Astrocyte of the cerebellum (primary cell): ENCODE measurements around the gene SIPA1L3.

Experiments
- DNase-seq: peaks from one replicate; pipeline ENCODE4 v3.0.0-alpha.2; 2011; ENCODE audit warnings: low read depth
- H3K4me3 ChIP-seq: 2 replicates; pipeline ENCODE4 v1.5.1; 2011; ENCODE audit warnings: mild to moderate bottlenecking, low read depth, low read length, moderate library complexity
- in situ Hi-C: cut with HindIII; loops from 2 replicates; pipeline ENCODE4 v1.10.0; 2017; ENCODE audit warnings: low sequenced_read_pairs
- TF ChIP-seq, protein P1 (sequence below): IDR thresholded peaks from 2 replicates; pipeline ENCODE4 v1.5.1; 2012; ENCODE audit warnings: low read length, low read depth, moderate library complexity, mild to moderate bottlenecking; ENCODE audit errors: missing control alignments

Gene SIPA1L3

DNA sequence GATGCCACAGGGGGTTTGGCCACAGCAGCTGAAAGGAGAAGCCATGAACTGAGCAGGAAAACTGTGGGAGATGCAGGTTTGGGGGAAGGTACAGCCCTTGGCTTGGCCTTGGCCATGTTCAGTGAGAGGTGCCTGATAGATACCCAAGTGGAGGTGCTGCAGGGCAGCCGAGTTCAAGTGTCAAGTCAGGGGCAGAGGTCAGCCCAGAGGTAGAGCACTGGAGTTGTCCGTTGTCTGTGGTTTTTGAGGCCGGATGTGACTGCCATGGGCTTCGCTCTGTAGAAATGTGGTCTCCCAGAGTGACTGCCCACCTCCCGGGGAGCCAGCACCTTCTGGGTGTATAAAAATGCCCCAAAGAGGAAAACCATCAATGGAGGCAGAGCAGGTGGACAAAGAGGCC lies 251.7 kb downstream of the SIPA1L3 start:
- H3K4me3 ChIP-seq = no peak overlapping the region
- DNase-seq = no peak
- TF ChIP-seq, protein P1, sequence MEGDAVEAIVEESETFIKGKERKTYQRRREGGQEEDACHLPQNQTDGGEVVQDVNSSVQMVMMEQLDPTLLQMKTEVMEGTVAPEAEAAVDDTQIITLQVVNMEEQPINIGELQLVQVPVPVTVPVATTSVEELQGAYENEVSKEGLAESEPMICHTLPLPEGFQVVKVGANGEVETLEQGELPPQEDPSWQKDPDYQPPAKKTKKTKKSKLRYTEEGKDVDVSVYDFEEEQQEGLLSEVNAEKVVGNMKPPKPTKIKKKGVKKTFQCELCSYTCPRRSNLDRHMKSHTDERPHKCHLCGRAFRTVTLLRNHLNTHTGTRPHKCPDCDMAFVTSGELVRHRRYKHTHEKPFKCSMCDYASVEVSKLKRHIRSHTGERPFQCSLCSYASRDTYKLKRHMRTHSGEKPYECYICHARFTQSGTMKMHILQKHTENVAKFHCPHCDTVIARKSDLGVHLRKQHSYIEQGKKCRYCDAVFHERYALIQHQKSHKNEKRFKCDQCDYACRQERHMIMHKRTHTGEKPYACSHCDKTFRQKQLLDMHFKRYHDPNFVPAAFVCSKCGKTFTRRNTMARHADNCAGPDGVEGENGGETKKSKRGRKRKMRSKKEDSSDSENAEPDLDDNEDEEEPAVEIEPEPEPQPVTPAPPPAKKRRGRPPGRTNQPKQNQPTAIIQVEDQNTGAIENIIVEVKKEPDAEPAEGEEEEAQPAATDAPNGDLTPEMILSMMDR = no peak
- in situ Hi-C loops = no loop called here

DNA sequence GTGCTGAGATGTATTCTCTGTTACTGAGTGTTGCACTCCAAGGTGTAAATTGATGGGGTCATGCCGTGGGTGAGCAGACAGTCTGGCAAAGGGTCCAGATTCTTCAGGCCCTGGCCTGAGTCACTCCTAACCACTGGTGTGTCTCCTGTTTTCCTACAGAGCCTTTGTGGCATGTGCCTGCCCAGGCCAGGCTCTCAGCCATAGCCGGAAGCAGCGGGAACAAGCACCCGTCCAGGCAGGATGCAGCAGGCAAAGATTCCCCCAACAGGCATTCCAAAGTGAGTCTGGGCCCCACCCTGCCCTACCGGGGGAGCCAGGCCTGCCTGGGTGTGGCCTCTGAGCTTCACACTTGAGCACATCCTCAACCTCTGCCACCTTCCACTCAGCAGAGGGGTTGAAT lies 255.1 kb downstream of the SIPA1L3 start:
- TF ChIP-seq, protein P1 = no peak
- no peak for DNase-seq

DNA sequence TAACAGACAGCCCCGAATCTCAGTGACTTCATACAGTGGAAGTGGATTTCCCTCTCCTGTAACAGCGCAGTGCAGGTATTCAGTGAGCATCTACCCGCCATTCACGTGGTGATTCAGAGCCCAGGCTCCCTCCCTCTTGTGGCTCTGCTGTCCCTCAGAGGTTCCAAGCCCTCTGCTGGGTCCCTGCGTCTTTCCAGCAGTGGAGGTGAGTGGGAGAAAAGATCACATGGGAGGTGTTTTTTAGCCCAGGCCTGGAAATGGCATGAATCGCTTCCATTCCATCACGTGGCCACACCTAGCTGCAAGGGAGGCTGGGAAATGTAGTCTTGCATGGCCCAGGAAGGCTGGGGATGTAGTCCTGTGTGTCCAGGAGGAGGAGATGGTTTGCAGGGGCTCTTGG lies 255.6 kb downstream of the SIPA1L3 start:
- in situ Hi-C loops = no loop called here
- TF ChIP-seq, protein P1 = no peak
- DNase-seq = no peak
- no peak overlapping the region for H3K4me3 ChIP-seq

More for the DNA sequence above, 255.1 kb downstream of the SIPA1L3 start:
- in situ Hi-C loops = no loop called here
- no peak overlapping the region for H3K4me3 ChIP-seq

DNA sequence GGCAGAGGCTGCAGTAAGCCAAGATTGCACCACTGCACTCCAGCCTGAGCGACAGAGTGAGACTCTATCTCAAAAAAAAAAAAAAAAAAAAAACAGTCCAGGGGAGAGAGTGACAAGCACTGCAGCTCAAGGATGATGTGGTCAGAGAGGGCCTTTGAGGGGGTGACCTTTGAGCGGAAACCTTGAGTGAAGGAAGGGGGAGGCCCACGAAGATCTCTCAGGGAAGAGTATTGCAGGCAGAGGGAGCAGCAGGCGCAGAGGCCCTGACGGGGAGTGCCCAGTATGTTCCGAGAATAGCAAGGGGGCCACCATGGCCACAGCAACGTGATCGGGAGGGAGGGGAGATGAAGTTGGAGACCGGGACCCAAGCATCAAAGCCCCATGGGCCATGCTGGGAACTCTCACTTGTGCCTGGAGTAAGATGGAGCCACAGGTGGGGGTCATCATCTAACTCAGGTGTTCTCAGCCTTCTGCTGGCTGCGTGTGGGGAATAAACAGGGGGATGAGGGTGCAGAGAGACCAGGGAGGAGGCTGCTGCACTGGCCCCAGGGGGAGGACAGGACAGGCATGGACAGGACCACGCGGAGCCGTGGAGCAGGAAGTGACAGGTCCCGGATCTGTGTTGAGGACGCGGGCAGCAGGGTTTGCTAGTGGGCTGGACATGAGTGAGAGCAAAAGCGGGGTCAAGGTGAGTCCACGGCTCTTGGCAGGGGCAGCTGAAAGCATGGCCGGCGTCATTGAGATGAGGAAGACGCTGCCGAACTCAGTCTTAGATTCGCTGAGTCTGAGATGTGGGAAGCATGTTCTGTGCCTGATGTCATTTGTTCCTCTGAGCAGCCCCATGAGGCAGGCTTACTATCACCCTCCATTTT lies 256.6 kb downstream of the SIPA1L3 start:
- TF ChIP-seq, protein P1 = no peak
- no peak for DNase-seq
- no peak overlapping the region for H3K4me3 ChIP-seq
- in situ Hi-C loops = no loop called here

DNA sequence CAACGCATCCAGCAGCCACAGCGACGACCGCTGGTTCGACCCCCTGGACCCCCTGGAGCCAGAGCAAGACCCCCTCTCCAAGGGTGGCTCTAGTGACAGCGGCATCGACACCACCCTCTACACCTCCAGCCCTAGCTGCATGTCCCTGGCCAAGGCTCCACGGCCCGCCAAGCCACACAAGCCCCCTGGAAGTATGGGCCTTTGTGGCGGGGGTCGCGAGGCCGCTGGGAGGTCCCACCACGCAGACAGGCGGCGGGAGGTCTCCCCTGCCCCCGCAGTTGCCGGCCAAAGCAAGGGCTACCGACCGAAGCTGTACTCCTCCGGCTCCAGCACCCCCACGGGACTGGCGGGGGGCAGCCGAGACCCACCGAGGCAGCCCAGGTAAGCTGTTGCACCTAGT lies 257.5 kb downstream of the SIPA1L3 start:
- TF ChIP-seq, protein P1 = no peak
- no peak overlapping the region for H3K4me3 ChIP-seq
- in situ Hi-C loops = no loop called here
- no peak for DNase-seq

DNA sequence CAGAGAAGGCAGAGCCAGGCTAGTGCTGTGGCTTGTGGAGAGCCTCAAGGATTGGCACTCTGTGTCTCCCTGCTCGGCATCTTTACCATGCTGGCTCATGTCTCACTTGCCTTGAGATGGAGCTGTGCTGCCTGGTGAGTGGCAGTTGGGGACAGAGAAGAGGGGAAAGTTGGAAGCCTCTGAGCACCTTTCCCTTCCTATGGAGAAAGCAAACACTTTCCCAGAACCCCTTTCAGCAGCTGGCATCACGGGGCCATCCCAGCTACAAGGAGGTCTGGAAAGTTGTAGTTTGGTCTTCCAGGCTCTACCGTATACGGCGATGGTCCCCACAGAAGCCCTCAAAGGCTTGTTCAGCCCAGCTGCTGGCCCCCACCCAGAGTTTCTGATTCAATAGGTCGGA lies 258.3 kb downstream of the SIPA1L3 start:
- DNase-seq = no peak

More for the DNA sequence above, 258.3 kb downstream of the SIPA1L3 start:
- in situ Hi-C loops = no loop called here
- no peak overlapping the region for H3K4me3 ChIP-seq
- TF ChIP-seq, protein P1 = no peak
